ENCODE measurements around the gene RASA4. TPM values are rescaled to one million over a fixed set of nuclear protein-coding genes. Genes with fewer than 3 reads are reported as not detected.
"Not testable (repeated sequence)": the region's sequence is repeated elsewhere in the genome, so short reads cannot be mapped to it uniquely, and the experiment has no call there.

RASA4 gene
- polyA plus RNA-seq, 1 of the 3 experiments (the other 2 are of a cell fraction): 31.7 TPM

- H3K27ac ChIP-seq (ENCODE audit: low read depth in 2 of 2, low read length in 1 of 2); H3K9ac ChIP-seq; H3F3A ChIP-seq (replicated peaks; ENCODE audit: insufficient read depth); H3K9me3 ChIP-seq; H3K9me2 ChIP-seq; H3K36me3 ChIP-seq (replicated peaks in 1 of 2; ENCODE audit: control insufficient read depth in 1 of 2, insufficient read depth in 2 of 2, low read length in 1 of 2); CTCF ChIA-PET; H3K4me2 ChIP-seq; H2AFZ ChIP-seq (ENCODE audit: low read depth); POLR2A ChIA-PET; H3K79me2 ChIP-seq (ENCODE audit: insufficient read depth); H3K27me3 ChIP-seq (ENCODE audit: insufficient read depth); H4K20me1 ChIP-seq (ENCODE audit: insufficient read depth); H3K4me1 ChIP-seq (ENCODE audit: control insufficient read depth in 1 of 2, insufficient read depth in 2 of 2, low read depth in 1 of 2, low read length in 1 of 2); H3K4me3 ChIP-seq (ENCODE audit: low read depth in 2 of 2, low read length in 1 of 2); DNase-seq: not testable (repeated sequence)
- WGBS (ENCODE audit: low lambda C conversion rate): no CpG with 5 or more reads among the region's 5 CpGs
Observed at GRCh38 chr7:102581722-102582121, 34.8 kb downstream of the RASA4 start.

- CTCF ChIA-PET; H3K27ac ChIP-seq (ENCODE audit: low read depth in 2 of 2, low read length in 1 of 2); H3K9me3 ChIP-seq; H3K36me3 ChIP-seq (replicated peaks in 1 of 2; ENCODE audit: control insufficient read depth in 1 of 2, insufficient read depth in 2 of 2, low read length in 1 of 2); H3K4me2 ChIP-seq; H3K9me2 ChIP-seq; H3K27me3 ChIP-seq (ENCODE audit: insufficient read depth); POLR2A ChIA-PET; H3K4me1 ChIP-seq (ENCODE audit: control insufficient read depth in 1 of 2, insufficient read depth in 2 of 2, low read depth in 1 of 2, low read length in 1 of 2); H3K9ac ChIP-seq; H2AFZ ChIP-seq (ENCODE audit: low read depth); H3K4me3 ChIP-seq (ENCODE audit: low read depth in 2 of 2, low read length in 1 of 2); H3F3A ChIP-seq (replicated peaks; ENCODE audit: insufficient read depth); DNase-seq; H4K20me1 ChIP-seq (ENCODE audit: insufficient read depth); H3K79me2 ChIP-seq (ENCODE audit: insufficient read depth): not testable (repeated sequence)
- 77% methylated on average over 5 of the region's 5 CpGs for WGBS (ENCODE audit: low lambda C conversion rate)
Observed at GRCh38 chr7:102578486-102578885, 38.1 kb downstream of the RASA4 start.

- DNase-seq; H3K27ac ChIP-seq (ENCODE audit: low read depth in 2 of 2, low read length in 1 of 2); CTCF ChIA-PET; H3K4me3 ChIP-seq (ENCODE audit: low read depth in 2 of 2, low read length in 1 of 2); H3K9me3 ChIP-seq; H3K27me3 ChIP-seq (ENCODE audit: insufficient read depth); H3K79me2 ChIP-seq (ENCODE audit: insufficient read depth); H3F3A ChIP-seq (replicated peaks; ENCODE audit: insufficient read depth); H4K20me1 ChIP-seq (ENCODE audit: insufficient read depth); POLR2A ChIA-PET; H2AFZ ChIP-seq (ENCODE audit: low read depth); H3K9me2 ChIP-seq; H3K9ac ChIP-seq; H3K4me2 ChIP-seq; H3K36me3 ChIP-seq (replicated peaks in 1 of 2; ENCODE audit: control insufficient read depth in 1 of 2, insufficient read depth in 2 of 2, low read length in 1 of 2); H3K4me1 ChIP-seq (ENCODE audit: control insufficient read depth in 1 of 2, insufficient read depth in 2 of 2, low read depth in 1 of 2, low read length in 1 of 2): not testable (repeated sequence)
- WGBS (ENCODE audit: low lambda C conversion rate): 73% methylated on average over 7 of the region's 7 CpGs
Observed at GRCh38 chr7:102577315-102578240, 39.0 kb downstream of the RASA4 start.

GRCh38 chr7:102576363-102576762 lies 40.2 kb downstream of the RASA4 start:
- DNase-seq; CTCF ChIA-PET; H3K27ac ChIP-seq (ENCODE audit: low read depth in 2 of 2, low read length in 1 of 2); H2AFZ ChIP-seq (ENCODE audit: low read depth); H3K4me3 ChIP-seq (ENCODE audit: low read depth in 2 of 2, low read length in 1 of 2); H3K9me2 ChIP-seq; H3K4me2 ChIP-seq; H3K9me3 ChIP-seq; H3K9ac ChIP-seq; POLR2A ChIA-PET; H3K79me2 ChIP-seq (ENCODE audit: insufficient read depth); H3K27me3 ChIP-seq (ENCODE audit: insufficient read depth); H3K4me1 ChIP-seq (ENCODE audit: control insufficient read depth in 1 of 2, insufficient read depth in 2 of 2, low read depth in 1 of 2, low read length in 1 of 2); H3F3A ChIP-seq (replicated peaks; ENCODE audit: insufficient read depth); H4K20me1 ChIP-seq (ENCODE audit: insufficient read depth); H3K36me3 ChIP-seq (replicated peaks in 1 of 2; ENCODE audit: control insufficient read depth in 1 of 2, insufficient read depth in 2 of 2, low read length in 1 of 2): not testable (repeated sequence)
- WGBS (ENCODE audit: low lambda C conversion rate): no CpG with 5 or more reads among the region's 3 CpGs

GRCh38 chr7:102574607-102575006 lies 41.9 kb downstream of the RASA4 start:
- DNase-seq; H3K4me3 ChIP-seq (ENCODE audit: low read depth in 2 of 2, low read length in 1 of 2); H2AFZ ChIP-seq (ENCODE audit: low read depth); H3K9me3 ChIP-seq; H3F3A ChIP-seq (replicated peaks; ENCODE audit: insufficient read depth); H3K27me3 ChIP-seq (ENCODE audit: insufficient read depth); H4K20me1 ChIP-seq (ENCODE audit: insufficient read depth); H3K36me3 ChIP-seq (replicated peaks in 1 of 2; ENCODE audit: control insufficient read depth in 1 of 2, insufficient read depth in 2 of 2, low read length in 1 of 2); H3K27ac ChIP-seq (ENCODE audit: low read depth in 2 of 2, low read length in 1 of 2); H3K4me2 ChIP-seq; H3K9ac ChIP-seq; H3K4me1 ChIP-seq (ENCODE audit: control insufficient read depth in 1 of 2, insufficient read depth in 2 of 2, low read depth in 1 of 2, low read length in 1 of 2); CTCF ChIA-PET; H3K9me2 ChIP-seq; POLR2A ChIA-PET; H3K79me2 ChIP-seq (ENCODE audit: insufficient read depth): not testable (repeated sequence)
- WGBS (ENCODE audit: low lambda C conversion rate): no CpG with 5 or more reads among the region's 6 CpGs
